Measurements from ENCODE around the gene UBR3. TPM values are rescaled to one million over a fixed set of nuclear protein-coding genes. Genes with fewer than 3 reads are reported as not detected.

UBR3 gene
- total RNA-seq, 6 experiments from 2014 or later: 25.3 to 37.3 (median 29.9) TPM

DNA sequence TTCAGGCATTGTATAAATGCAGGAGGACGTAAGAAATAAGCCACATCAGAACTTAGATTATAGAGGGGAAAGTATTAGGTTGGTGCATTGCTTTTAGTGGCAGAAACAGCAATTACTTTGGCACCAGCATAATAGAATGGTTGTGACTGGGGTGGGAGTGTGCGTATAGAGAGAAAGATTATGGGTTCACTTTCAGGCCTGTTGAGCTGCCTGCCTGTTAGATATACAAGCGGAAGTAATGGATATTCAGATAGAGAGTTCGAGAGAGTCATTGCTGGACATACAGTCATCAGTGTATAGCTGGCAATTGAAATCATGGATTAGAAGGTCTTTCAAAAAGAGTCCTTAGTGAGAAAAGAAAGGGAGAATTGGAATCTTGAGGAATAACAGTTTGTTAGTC is 211.5 kb downstream of the UBR3 start:
- no peaks in the 10 kb centered on the region for H3K9me3 ChIP-seq
- TF ChIP-seq, protein P1, sequence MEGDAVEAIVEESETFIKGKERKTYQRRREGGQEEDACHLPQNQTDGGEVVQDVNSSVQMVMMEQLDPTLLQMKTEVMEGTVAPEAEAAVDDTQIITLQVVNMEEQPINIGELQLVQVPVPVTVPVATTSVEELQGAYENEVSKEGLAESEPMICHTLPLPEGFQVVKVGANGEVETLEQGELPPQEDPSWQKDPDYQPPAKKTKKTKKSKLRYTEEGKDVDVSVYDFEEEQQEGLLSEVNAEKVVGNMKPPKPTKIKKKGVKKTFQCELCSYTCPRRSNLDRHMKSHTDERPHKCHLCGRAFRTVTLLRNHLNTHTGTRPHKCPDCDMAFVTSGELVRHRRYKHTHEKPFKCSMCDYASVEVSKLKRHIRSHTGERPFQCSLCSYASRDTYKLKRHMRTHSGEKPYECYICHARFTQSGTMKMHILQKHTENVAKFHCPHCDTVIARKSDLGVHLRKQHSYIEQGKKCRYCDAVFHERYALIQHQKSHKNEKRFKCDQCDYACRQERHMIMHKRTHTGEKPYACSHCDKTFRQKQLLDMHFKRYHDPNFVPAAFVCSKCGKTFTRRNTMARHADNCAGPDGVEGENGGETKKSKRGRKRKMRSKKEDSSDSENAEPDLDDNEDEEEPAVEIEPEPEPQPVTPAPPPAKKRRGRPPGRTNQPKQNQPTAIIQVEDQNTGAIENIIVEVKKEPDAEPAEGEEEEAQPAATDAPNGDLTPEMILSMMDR (IDR thresholded peaks at IDR 0.05): no peak
- no peak for TF ChIP-seq POLR2A (IDR thresholded peaks at IDR 0.05)
- no peaks in the 10 kb centered on the region for H3K27me3 ChIP-seq
- H3K4me1 ChIP-seq: peaks cover 0 to 12% (median 0%) of the 10 kb centered on the region in 4 donors
- no peak overlapping the region for H3K4me3 ChIP-seq
- H3K36me3 ChIP-seq: peaks cover 0 to 5% (median 2%) of the 10 kb centered on the region in 4 donors
- intact Hi-C loops (cut with DNase I): no loop called here
- no peak overlapping the region for H3K27ac ChIP-seq
- WGBS (ENCODE audit: insufficient coverage, low coverage, low lambda C conversion rate, missing lambda C conversion rate): 90% methylated on average over 4 of the region's 4 CpGs
- DNase-seq (no peak), ATAC-seq (no peak)

DNA sequence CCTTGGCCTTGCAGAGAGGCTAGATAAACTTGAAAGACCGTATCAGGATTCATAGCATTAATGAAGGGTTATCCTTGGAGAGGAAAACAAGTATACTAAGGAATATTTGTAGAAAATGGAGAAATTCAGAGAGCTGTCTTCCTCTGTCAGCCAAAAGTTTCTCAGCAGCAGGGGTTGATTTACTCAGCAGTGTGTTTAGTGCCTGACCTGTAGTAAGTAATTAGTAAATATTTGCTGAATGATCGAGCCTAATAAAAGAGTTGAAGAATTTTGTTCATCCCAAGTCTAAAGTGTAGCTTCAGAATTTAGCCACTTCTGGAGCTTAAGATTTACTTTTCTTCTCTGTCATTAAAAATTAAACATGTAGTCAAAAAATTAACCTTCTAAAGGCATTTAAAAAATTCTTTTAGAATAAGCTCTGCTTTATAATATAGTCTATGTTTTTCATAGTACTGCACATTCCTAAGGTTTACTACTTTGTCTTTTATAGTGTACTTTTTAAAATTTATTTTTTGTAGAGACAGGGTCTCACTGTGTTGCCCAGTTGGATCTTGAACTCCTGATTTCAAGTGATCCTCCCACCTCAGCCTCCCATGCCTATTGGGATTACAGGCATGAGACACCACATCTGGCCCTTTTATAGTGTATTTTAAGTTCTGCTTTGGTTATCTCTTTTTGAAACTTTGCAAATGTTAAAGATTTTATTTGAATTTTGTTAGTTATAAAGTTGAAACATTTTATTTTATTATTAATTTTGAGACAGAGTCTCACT is 212.3 kb downstream of the UBR3 start:
- intact Hi-C loops (cut with DNase I): no loop called here
- DNase-seq (no peak), ATAC-seq (peak; percentile 65 to 79 (median 74))
- Histone ChIP-seq H3K9me3 (no peaks in the 10 kb centered on the region), H3K36me3 (peaks cover 0 to 5% (median 2%) of the 10 kb centered on the region in 4 donors), H3K27me3 (no peaks in the 10 kb centered on the region), H3K27ac (no peak overlapping the region), H3K4me3 (no peak overlapping the region), H3K4me1 (peaks cover 0 to 12% (median 0%) of the 10 kb centered on the region in 4 donors)
- WGBS (ENCODE audit: insufficient coverage, low coverage, low lambda C conversion rate, missing lambda C conversion rate): 44% methylated on average over 2 of the region's 2 CpGs
- TF ChIP-seq, protein P1 (IDR thresholded peaks at IDR 0.05): no peak
- TF ChIP-seq POLR2A (IDR thresholded peaks at IDR 0.05): no peak

DNA sequence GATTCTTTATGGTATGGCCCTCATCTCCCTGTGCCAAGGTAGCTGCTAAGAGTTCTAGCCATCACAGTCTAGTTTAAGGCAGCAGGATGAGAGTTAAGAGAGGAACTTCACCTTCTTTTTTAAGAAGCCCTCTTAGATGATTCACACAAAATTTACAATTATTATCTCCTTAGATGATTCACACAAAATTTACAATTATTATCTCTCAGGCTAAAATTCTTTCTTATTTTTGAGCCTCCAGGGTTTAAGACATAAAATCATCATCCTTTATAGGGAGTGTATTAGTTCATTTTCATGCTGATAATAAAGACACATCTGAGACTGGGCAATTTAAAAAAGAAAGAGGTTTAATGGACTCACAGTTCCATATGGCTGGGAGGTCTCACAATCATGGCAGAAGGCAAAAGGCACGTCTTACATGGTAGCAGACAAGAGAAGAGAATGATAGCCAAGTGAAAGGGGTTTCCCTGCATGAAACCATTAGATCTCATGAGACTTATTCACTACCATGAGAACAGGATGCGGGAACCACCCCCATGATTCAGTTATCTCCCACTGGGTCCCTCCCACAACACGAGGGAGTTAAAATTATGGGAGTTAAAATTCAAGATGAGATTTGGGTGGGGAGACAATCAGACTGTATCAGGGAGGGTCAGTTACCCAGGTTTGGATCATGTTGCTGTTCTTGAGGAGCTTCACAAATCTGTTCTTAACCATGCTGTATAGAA is 217.7 kb downstream of the UBR3 start:
- whole genome bisulfite sequencing (ENCODE audit: insufficient coverage, low coverage, low lambda C conversion rate, missing lambda C conversion rate): 83% methylated on average over 3 of the region's 3 CpGs
- Histone ChIP-seq H3K27me3 (no peaks in the 10 kb centered on the region), H3K4me1 (no peaks in the 10 kb centered on the region), H3K4me3 (no peak overlapping the region), H3K27ac (no peak overlapping the region), H3K9me3 (no peaks in the 10 kb centered on the region), H3K36me3 (peaks cover 0 to 5% (median 2%) of the 10 kb centered on the region in 4 donors)
- TF ChIP-seq, protein P1 (IDR thresholded peaks at IDR 0.05): no peak
- TF ChIP-seq POLR2A (IDR thresholded peaks at IDR 0.05): no peak
- intact Hi-C loops (cut with DNase I): no loop called here
- DNase-seq (no peak), ATAC-seq (no peak)

DNA sequence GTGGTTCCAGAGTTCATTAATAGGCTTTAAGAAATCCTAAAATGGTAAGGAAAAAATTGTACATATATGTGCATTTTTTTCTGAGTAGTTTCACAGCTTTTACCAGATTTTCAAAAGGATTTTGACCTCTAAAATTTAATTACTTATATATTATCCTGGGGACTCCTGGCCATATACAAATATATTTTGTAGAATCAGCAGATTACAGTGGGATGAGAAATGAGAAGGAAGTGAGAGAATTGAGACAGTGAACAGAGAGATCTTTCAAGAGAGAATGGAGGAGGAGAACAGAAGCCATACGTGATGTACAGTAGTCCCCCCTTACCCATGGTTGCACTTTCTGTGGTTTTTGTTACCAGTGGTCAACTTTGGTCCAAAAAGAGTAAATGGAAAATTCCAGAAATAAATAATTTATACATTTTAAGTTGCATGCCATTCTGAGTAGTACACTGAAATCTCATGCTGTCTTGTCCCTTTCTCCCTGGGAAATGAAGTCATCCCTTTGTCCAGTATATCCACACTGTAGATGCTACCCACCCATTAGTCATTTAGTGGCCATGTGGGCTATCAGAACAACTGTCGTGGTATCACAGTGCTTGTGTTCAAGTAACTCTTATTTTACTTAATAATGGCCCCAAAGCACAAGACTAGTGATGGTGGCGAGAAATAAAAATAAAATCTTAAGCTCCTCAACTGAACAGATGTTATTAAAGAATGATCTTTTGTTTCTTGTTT is 220.2 kb downstream of the UBR3 start:
- Histone ChIP-seq H3K9me3 (no peaks in the 10 kb centered on the region), H3K4me1 (no peaks in the 10 kb centered on the region), H3K27me3 (no peaks in the 10 kb centered on the region), H3K4me3 (no peak overlapping the region), H3K27ac (no peak overlapping the region), H3K36me3 (no peaks in the 10 kb centered on the region)
- TF ChIP-seq, protein P1 (IDR thresholded peaks at IDR 0.05): no peak
- 97% methylated on average over 3 of the region's 3 CpGs for WGBS (ENCODE audit: insufficient coverage, low coverage, low lambda C conversion rate, missing lambda C conversion rate)
- DNase-seq: no peak
- intact Hi-C loops (cut with DNase I): no loop called here
- no peak for ATAC-seq

All from right lobe of liver (tissue), 6 donors.